ENCODE results near the gene CNIH2. TPM values are rescaled to one million over a fixed set of nuclear protein-coding genes. Genes with fewer than 3 reads are reported as not detected.

The CNIH2 gene
- total and polyA plus RNA-seq, 2 of the 13 experiments (the other 11 are each of a cell fraction or from before 2014, with no cell fraction given): 0.60 to 0.69 TPM

GRCh38 chr11:66243782-66244535 lies 34.0 kb upstream of the CNIH2 start (continued):
- TF ChIP-seq FOXA1 (IDR thresholded peaks at IDR 0.05) (no peak), FOXA1 (CRISPR knock-in tag; IDR thresholded peaks at IDR 0.05) (no peak), HNF1B (CRISPR knock-in tag; IDR thresholded peaks at IDR 0.05) (no peak)

- CTCF ChIA-PET (ENCODE audit: low intra/inter-chr PET ratio, low total read pairs): no interaction called here
- TF ChIP-seq KLF9 (CRISPR knock-in tag; IDR thresholded peaks at IDR 0.05; ENCODE audit: low read depth) (no peak), HNRNPUL1 (IDR thresholded peaks at IDR 0.05; ENCODE audit: low read depth, low read length) (no peak), TOE1 (CRISPR knock-in tag; IDR thresholded peaks at IDR 0.05) (no peak), ZNF619 (CRISPR knock-in tag; IDR thresholded peaks at IDR 0.05) (no peak), REPIN1 (CRISPR knock-in tag; IDR thresholded peaks at IDR 0.05; ENCODE audit: borderline replicate concordance, low read depth) (no peak), ZNF660 (CRISPR knock-in tag; IDR thresholded peaks at IDR 0.05; ENCODE audit: borderline replicate concordance, low read depth) (no peak), ZNF292 (CRISPR knock-in tag; IDR thresholded peaks at IDR 0.05; ENCODE audit: borderline replicate concordance, low read depth) (no peak), SYNCRIP (IDR thresholded peaks at IDR 0.05; ENCODE audit: insufficient read depth, low read depth, low read length) (no peak), ZNF564 (CRISPR knock-in tag; IDR thresholded peaks at IDR 0.05) (no peak), KLF12 (CRISPR knock-in tag; IDR thresholded peaks at IDR 0.05; ENCODE audit: borderline replicate concordance) (no peak), ZNF256 (CRISPR knock-in tag; conservative IDR thresholded peaks at IDR 0.05) (no peak), ZBTB20 (CRISPR knock-in tag; IDR thresholded peaks at IDR 0.05; ENCODE audit: borderline replicate concordance, low read depth) (no peak), USF2 (IDR thresholded peaks at IDR 0.05; ENCODE audit: low read depth, low read length) (no peak), USF2 (CRISPR knock-in tag; IDR thresholded peaks at IDR 0.05; ENCODE audit: borderline replicate concordance) (no peak), ZNF792 (CRISPR knock-in tag; IDR thresholded peaks at IDR 0.05) (no peak), JARID2 (CRISPR knock-in tag; IDR thresholded peaks at IDR 0.05; ENCODE audit: insufficient replicate concordance) (no peak)
- FAIRE-seq (no peak), ATAC-seq (no peak), DNase-seq (ENCODE audit: low spot score) (no peak)
- Histone ChIP-seq H3K4me2 (ENCODE audit: low read depth, low read length) (no peak overlapping the region), H3K9ac (ENCODE audit: insufficient read depth, low read depth, low read length) (no peak overlapping the region), H3K27ac (ENCODE audit: extremely low read length, insufficient read depth, low read length) (no peak overlapping the region), H3K9me3 (ENCODE audit: low read length) (no peaks in the 10 kb centered on the region), H3K27me3 (ENCODE audit: control insufficient read depth in 1 of 2, insufficient read depth in 2 of 2, low read length in 2 of 2) (no peaks in the 10 kb centered on the region), H2AFZ (ENCODE audit: low read length) (no peak overlapping the region), H3K4me1 (ENCODE audit: insufficient read depth, low read length) (no peaks in the 10 kb centered on the region), H3K4me3 (replicated peaks in 1 of 3; ENCODE audit: insufficient read depth in 1 of 3, low read depth in 2 of 3, low read length in 3 of 3) (no peak overlapping the region), H3K36me3 (replicated peaks in 1 of 2; ENCODE audit: control insufficient read depth in 1 of 2, insufficient read depth in 2 of 2, low read length in 2 of 2) (no peaks in the 10 kb centered on the region; a peak in 2 of 5 replicates), H4K20me1 (ENCODE audit: insufficient read depth, low read length) (no peaks in the 10 kb centered on the region), H3K79me2 (ENCODE audit: insufficient read depth, low read length) (no peaks in the 10 kb centered on the region)
- intact Hi-C loops (cut with micrococcal nuclease; ENCODE audit: unreplicated experiment): no loop called here
- in situ Hi-C loops (cut with HindIII; ENCODE audit: extremely low pct_ligation_motif_present, low pct_unique_long_range_greater_than_20kb): no loop called here
- 74% methylated on average over 4 of the region's 4 CpGs for WGBS (ENCODE audit: low lambda C conversion rate)
- no TSS peak for BruUV-seq (replicated peaks)
- POLR2A ChIA-PET: no interaction called here
Measured at GRCh38 chr11:66247295-66247694, 30.7 kb upstream of the CNIH2 start.

All from HepG2 (cell line).